NCI-H2171 (cell line): ENCODE data around the gene HEG1.

ENCODE experiments used
- DNase-seq: peaks from one replicate; lab custom pipeline; 2025; lab: John Stamatoyannopoulos, UW

The HEG1 gene

DNA sequence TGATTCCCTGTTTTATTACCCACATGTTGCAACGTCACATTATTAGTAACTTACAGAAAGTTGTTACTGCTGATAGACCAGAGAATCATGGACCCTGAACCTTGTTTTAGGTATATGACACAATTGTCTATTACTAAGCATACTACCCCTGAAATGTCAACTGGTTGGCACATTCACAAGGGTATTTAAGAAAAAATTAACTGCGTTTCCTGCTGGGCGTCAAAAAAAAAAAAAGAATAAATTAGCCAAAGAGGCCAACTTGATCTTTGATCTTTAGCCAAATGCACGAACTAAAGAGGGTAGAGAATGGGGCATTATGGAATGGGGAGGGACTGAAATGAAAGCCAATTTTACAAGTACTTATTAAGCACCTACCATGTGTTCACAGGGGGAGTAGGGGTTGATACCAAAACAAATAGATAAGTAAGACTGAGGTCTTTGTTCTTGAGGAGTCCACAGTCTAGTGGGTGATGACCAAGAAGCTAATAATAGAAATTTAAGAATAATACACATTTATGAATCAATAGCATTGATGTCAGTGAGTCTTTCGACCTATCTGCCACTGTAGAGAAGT, 103.4 kb downstream of the HEG1 start:
- no peak for DNase-seq

DNA sequence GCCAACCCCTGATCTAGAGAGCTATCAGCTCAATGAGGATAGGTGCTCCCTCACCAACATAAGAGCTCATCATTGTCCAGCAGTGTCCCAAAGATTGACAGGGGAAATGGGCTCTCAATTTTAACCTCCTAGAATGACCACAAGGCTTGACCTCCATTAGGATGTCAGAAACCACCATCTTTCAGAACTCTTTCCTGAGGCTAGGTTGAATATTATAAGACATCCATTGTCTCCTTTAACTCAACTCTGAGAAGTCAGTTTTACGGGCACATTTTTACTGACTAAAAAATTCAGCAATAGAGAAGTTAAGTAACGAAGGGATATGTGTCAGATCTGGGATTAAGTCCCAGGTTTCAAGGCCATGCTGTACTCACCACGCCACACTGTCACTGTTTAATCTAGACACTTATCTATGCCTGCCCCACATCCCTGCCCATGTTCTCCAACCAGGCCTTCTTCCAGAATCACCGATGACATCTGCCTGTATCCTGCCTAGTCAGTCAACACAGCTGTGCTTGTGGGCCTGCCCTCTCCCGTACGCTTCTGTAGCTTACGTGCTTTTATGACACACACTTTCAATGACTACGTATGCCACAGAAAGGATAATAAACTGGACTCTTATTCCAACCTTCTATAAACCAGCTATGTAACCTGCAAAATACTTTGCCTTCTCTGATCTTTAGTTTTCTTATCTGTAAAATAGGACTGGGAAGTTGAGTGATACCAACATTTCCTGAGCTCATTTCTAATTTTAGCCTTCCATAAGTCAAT, 104.1 kb downstream of the HEG1 start:
- no peak for DNase-seq

DNA sequence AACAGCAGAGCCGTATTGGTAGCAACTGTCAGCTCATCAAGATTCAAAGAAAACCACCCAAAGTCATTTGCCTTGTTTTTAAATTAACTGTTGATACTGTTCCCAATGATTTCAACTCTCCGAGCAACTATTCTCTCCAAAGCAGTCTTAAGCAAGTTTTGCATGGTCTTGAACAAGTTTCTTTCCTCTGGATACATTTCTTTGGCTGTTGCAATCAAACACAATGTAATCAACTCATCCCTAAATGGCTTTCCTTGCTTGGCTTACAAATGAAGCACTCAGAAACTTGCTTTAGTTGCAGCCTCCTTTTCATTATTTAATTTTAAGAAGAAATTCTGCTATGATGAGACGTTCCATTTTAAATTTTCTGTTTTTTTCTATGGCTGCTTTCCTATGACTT, 105.8 kb downstream of the HEG1 start:
- DNase-seq = no peak

GRCh38 chr3:124942613-124943012, 113.2 kb downstream of the HEG1 start:
- DNase-seq = no peak

DNA sequence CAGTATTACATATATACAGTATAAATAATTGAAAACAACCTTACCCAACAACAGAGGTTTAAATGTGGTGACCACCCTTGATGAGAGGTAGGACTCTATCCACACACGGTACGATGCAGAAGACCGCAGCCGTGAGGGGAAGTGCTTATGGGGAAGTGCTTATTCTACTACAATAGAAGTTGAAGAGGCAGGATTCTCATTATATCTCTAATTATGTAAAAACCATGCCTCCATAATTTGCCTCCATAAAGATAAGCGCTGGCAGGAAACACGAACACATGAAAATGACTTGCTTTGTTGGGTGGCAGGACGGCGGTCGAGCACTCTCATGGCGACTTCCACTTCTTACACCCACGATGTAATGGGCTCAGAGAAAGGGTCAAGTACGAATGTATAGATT, 114.0 kb downstream of the HEG1 start:
- no peak for DNase-seq

DNA sequence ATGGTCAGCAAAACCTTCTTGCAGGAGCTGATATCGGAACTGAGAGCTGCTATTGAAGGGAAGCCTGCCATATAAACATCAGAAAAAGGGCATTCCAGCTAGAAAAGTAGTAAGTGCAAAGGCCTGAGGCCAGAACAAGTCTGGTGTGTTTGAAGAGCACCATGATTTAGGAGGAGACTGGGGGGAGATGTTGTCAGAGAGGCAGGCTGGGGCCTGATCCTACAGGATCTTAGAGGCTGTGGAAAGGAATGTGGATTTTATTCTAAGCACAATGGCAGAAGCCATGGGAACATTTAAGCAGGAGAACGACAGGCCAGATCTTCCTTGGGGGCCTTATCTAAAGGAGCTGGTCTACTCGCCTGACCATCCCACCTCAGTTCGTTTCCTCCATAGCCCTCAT, 116.1 kb downstream of the HEG1 start:
- DNase-seq = no peak

DNA sequence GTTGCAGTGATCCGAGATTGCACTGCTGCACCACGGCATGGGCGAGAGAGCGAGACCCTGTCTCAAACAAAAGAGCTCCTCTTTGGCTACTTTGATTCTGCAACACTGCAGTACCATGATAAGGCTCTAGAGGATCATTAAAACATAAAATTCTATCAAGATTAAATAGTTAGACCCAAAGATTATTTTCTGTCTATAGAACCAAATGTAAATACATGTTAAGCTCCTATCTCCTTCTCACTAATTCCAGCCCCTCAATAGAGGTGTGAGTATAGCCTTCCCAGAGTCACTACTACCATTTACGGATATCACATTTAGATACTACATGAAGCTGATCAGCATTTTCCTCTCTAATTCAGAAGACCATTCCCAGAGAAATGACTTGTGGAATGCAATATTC, 116.9 kb downstream of the HEG1 start:
- no peak for DNase-seq

- DNase-seq = no peak
Measured at GRCh38 chr3:124937049-124937448, 118.7 kb downstream of the HEG1 start.

- no peak for DNase-seq
Measured at GRCh38 chr3:124935794-124936542, 119.8 kb downstream of the HEG1 start.

DNA sequence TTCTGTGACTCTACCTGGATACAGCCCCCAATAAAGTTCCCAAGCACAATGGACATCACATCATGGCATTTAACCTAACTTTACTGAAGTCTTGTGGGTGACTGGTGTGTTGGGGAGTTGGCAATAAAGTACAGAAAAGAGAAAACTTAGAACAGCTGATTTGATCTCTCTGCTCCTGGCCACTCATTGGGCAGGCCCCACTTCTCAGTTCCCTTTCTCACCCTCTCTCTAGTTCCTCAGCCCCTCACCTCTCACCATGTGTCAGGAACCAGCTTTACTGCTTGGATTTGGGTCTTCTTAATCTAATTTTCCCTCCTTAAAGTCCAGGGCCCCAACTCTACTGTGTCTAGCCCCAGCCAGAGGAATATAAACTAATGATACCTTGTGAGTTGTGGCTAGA, 120.5 kb downstream of the HEG1 start:
- DNase-seq = no peak

GRCh38 chr3:124934577-124934976, 121.2 kb downstream of the HEG1 start, which contains the start of gene MUC13:
Gene MUC13, minus strand, starts transcription at chr3:124934751. Its CDS starts 39 bp downstream, at chr3:124934712.
- no peak for DNase-seq

- no peak for DNase-seq
Measured at GRCh38 chr3:124928333-124929202, 127.2 kb downstream of the HEG1 start.

- no peak for DNase-seq
Measured at GRCh38 chr3:124927574-124928045, 128.2 kb downstream of the HEG1 start.

- no peak for DNase-seq
Measured at GRCh38 chr3:124926426-124927101, 129.2 kb downstream of the HEG1 start.

DNA sequence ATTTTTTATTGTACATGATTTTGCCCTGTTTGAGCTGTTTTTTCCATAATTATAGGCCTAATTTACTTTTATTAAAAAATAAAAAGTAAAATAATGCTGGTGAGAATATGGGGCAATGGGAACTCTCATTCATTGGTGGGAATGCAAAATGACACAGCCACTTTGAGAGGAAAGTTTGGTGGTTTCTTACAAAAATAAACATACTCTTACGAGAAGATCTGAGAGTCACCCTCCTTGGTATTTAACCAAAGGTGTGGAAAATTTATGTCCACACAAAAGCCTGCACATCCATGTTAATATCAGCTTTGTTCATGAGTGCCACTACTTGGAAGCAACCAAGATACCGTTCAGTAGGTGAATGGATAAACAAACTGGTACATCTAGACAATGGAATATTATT, 131.1 kb downstream of the HEG1 start:
- no peak for DNase-seq

- DNase-seq = no peak
Measured at GRCh38 chr3:124923833-124924232, 132.0 kb downstream of the HEG1 start.

DNA sequence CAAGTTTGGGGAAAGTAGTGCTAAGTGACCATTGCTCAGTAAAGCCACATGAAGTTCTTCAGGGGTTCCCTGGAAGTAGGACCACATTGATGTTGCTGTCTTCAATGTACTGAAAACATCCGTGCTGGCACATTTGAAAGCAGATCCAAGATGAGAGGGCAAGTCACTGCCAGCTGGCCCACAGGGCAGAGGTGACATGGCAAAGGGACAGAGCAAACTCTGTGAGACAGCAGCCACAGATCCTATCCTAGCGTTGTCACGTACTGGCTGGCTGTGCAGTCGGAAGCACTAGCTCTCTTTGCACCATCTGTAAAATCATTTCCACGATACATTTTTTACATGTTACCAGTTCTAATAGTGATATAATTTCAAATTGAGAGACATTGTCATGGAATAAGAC, 135.1 kb downstream of the HEG1 start:
- no peak for DNase-seq

GRCh38 chr3:124919756-124920155, 136.0 kb downstream of the HEG1 start:
- no peak for DNase-seq

GRCh38 chr3:124918524-124918923, 137.3 kb downstream of the HEG1 start:
- DNase-seq = no peak

GRCh38 chr3:124916837-124917409, 138.9 kb downstream of the HEG1 start:
- no peak for DNase-seq
